Large intestine (tissue), 12 donors: ENCODE measurements around the gene AHCYL1. TPM values are rescaled to one million over a fixed set of nuclear protein-coding genes. Genes with fewer than 3 reads are reported as not detected.

Source experiments
- DNase-seq, 2 donors: peaks; one replicate each; pipeline versions ENCODE4 v3.0.0 to v3.0.0-alpha.2; 2013
- H3K27ac ChIP-seq: one replicate; pipeline ENCODE4 v1.5.1; 2013; ENCODE audit warnings: low read length
- H3K27me3 ChIP-seq: 2 replicates; pipeline ENCODE4 v1.6.1; 2013; ENCODE audit warnings: low read length; ENCODE audit not compliant: control insufficient read depth, insufficient read depth
- H3K36me3 ChIP-seq: 2 replicates; pipeline ENCODE4 v1.6.1; 2013; ENCODE audit warnings: low read length; ENCODE audit not compliant: control insufficient read depth, insufficient read depth
- H3K4me1 ChIP-seq: one replicate; pipeline ENCODE4 v1.6.1; 2013; ENCODE audit warnings: low read length; ENCODE audit not compliant: control insufficient read depth, insufficient read depth
- H3K4me3 ChIP-seq: one replicate; pipeline ENCODE4 v1.5.1; 2013; ENCODE audit warnings: low read length
- H3K9me3 ChIP-seq: one replicate; pipeline ENCODE4 v1.6.1; 2013; ENCODE audit warnings: mild to moderate bottlenecking, low read depth, low read length, moderate library complexity; ENCODE audit not compliant: control insufficient read depth
- WGBS: methylation state at CpG from one replicate; pipeline ENCODE4 v1.1.5; 2013; ENCODE audit warnings: low lambda C conversion rate; ENCODE audit not compliant: insufficient coverage; 5-methylcytosine and 5-hydroxymethylcytosine counted together
- long read RNA-seq, 11 donors: transcript quantifications; one replicate each; lab custom pipeline, GENCODE V29; 2026
- polyA plus RNA-seq: library from polyadenylated mRNA; unstranded; fragments of 120-200 nt; gene quantifications from one replicate; pipeline ENCODE4 v1.2.1, GENCODE V29; 2013

The AHCYL1 gene
- polyA plus RNA-seq = 89.3 TPM
- long read RNA-seq, donor 1, full-length matches to known transcripts = 22 of 22 reads
- long read RNA-seq, donor 1, partial matches to known transcripts = 0 of 22 reads
- long read RNA-seq, donor 1, other reads (novel, unspliced or antisense) = 0 of 22 reads
- long read RNA-seq, donor 2, full-length matches to known transcripts = 30 of 30 reads
- long read RNA-seq, donor 2, partial matches to known transcripts = 0 of 30 reads
- long read RNA-seq, donor 2, other reads (novel, unspliced or antisense) = 0 of 30 reads
- long read RNA-seq, donor 3 = 0 reads
- long read RNA-seq, donor 4, full-length matches to known transcripts = 3 of 3 reads
- long read RNA-seq, donor 4, partial matches to known transcripts = 0 of 3 reads
- long read RNA-seq, donor 4, other reads (novel, unspliced or antisense) = 0 of 3 reads
- long read RNA-seq, donor 5, full-length matches to known transcripts = 10 of 16 reads
- long read RNA-seq, donor 5, partial matches to known transcripts = 6 of 16 reads
- long read RNA-seq, donor 5, other reads (novel, unspliced or antisense) = 0 of 16 reads
- long read RNA-seq, donor 6, full-length matches to known transcripts = 33 of 44 reads
- long read RNA-seq, donor 6, partial matches to known transcripts = 11 of 44 reads
- long read RNA-seq, donor 6, other reads (novel, unspliced or antisense) = 0 of 44 reads
- long read RNA-seq, donor 7, full-length matches to known transcripts = 8 of 8 reads
- long read RNA-seq, donor 7, partial matches to known transcripts = 0 of 8 reads
- long read RNA-seq, donor 7, other reads (novel, unspliced or antisense) = 0 of 8 reads
- long read RNA-seq, donor 8, full-length matches to known transcripts = 28 of 28 reads
- long read RNA-seq, donor 8, partial matches to known transcripts = 0 of 28 reads
- long read RNA-seq, donor 8, other reads (novel, unspliced or antisense) = 0 of 28 reads
- long read RNA-seq, donor 9, full-length matches to known transcripts = 21 of 21 reads
- long read RNA-seq, donor 9, partial matches to known transcripts = 0 of 21 reads
- long read RNA-seq, donor 9, other reads (novel, unspliced or antisense) = 0 of 21 reads
- long read RNA-seq, donor 10, full-length matches to known transcripts = 27 of 27 reads
- long read RNA-seq, donor 10, partial matches to known transcripts = 0 of 27 reads
- long read RNA-seq, donor 10, other reads (novel, unspliced or antisense) = 0 of 27 reads
- long read RNA-seq, donor 11, full-length matches to known transcripts = 19 of 71 reads
- long read RNA-seq, donor 11, partial matches to known transcripts = 52 of 71 reads
- long read RNA-seq, donor 11, other reads (novel, unspliced or antisense) = 0 of 71 reads

DNA sequence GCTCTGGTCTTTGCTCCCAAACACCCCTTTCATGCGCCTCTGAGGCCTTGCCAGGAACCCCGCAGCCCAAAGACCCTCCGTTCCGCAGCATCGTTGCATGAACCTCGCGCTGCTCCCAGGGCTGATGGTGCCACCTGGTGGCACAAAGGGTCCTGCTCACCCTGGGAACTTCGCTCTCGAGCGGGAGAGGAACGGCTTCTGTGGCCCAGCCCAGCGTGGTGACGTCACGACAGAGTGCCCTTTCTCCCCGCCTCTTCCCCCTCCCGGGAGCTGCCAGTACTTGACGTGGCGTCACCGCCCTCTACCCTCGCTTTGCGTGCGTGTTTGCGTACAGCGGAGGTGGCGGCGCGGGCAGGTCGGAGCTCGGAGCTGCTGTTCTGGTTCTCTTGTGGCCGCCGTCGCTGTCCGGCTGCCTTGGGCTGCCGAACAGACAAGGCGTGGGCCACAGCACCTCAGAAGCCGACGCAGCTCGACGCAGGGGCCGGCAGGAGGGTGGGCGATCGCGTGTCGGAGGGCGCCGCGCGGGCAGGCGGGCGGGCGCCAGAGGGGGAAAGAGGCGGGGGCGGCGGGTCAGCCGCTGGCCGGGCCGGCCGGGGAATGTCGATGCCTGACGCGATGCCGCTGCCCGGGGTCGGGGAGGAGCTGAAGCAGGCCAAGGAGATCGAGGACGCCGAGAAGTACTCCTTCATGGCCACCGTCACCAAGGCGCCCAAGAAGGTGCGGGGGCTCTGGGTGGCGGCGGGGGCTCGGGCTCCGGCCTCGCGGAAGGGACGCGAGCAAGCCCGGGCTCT is at the start of gene AHCYL1:
Gene AHCYL1, plus strand, starts transcription at position 310 of the 791 bp plus-strand sequence. Its CDS starts 288 bp downstream, at position 598.
- no CpG with 5 or more reads among the region's 79 CpGs for whole genome bisulfite sequencing
- peaks cover 4% of the 10 kb centered on the region for H3K36me3 ChIP-seq
- H3K9me3 ChIP-seq = no peaks in the 10 kb centered on the region
- H3K27ac ChIP-seq = peak within 1 kb of the TSS; percentile 85
- peak within 1 kb of the TSS; percentile 93 for H3K4me3 ChIP-seq
- no peaks in the 10 kb centered on the region for H3K27me3 ChIP-seq
- peaks cover 15% of the 10 kb centered on the region for H3K4me1 ChIP-seq
- DNase-seq = peak; percentile 99

DNA sequence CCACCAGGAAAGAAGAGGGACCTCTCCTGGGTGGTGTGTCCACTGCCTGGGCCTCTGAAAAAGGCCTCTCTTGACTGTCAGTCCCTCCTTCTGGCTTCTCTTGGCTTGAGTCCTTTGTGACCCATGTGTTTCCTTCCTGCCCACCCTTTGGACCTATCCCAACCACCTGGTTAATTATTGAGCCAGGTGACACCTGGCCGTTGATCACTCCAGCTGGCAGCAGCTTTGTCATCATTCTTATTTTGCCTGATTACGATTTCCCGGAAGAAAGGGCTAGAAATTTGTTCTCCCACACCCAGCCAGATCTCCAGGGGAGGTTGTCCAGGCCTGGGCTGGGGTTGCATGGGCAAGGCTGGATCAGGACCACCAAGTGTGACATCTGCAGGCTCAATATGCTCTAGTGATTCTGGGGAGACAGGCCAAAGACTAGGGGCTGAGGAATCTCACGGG is 49.1 kb upstream of the AHCYL1 start:
- WGBS = no CpG with 5 or more reads among the region's 4 CpGs

DNA sequence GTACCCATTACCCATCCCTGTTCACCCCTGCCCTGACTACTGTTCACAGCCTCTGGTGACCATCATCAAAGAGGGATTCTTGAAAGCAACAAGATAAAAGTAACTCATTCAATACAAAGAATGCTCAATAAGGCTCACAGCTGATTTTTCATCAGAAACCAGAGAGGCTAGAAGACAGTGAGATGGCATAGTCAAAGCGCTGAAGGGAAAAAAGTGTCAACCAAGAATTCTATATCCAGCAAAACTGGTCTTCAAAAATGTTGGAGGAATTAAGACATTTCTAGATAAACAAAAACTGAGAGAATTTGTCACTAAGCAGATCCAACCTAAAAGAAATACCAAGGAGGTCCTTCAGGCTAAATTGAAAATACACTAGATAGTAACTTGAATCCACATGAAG is 46.8 kb upstream of the AHCYL1 start:
- Histone ChIP-seq H3K9me3 (peaks cover 30% of the 10 kb centered on the region), H3K4me1 (peaks cover 28% of the 10 kb centered on the region), H3K27ac (no peak overlapping the region), H3K36me3 (no peaks in the 10 kb centered on the region), H3K27me3 (no peaks in the 10 kb centered on the region), H3K4me3 (no peak overlapping the region)
- WGBS = 100% methylated on average over 1 of the region's 1 CpG
- DNase-seq = no peak

More for the DNA sequence above, 49.1 kb upstream of the AHCYL1 start:
- Histone ChIP-seq H3K27me3 (no peaks in the 10 kb centered on the region), H3K4me3 (no peak overlapping the region), H3K4me1 (peaks cover 45% of the 10 kb centered on the region), H3K36me3 (no peaks in the 10 kb centered on the region), H3K9me3 (peaks cover 30% of the 10 kb centered on the region), H3K27ac (peak overlapping the region; percentile 82)
- DNase-seq = peak; percentile 95 to 97

DNA sequence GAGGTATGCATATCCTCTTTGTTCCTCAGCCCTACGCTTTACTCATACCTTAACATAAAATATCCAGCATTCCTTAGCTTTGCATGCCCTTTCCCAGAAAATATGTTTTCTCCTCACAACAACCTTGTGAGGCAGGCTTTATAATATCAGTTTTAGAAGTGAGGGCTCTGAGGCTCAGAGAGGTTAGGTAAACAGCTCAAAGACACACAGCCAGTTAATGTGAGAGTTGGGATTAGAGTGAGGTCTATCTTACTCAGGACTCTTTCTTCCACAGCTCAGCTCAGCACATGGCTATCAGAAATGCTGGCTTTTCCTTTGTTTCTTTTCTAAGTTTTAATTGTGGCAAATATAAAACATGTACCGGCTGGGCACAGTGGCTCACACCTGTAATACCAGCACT is 46.0 kb upstream of the AHCYL1 start:
- Histone ChIP-seq H3K27ac (no peak overlapping the region), H3K36me3 (no peaks in the 10 kb centered on the region), H3K27me3 (no peaks in the 10 kb centered on the region), H3K4me1 (peaks cover 26% of the 10 kb centered on the region), H3K4me3 (no peak overlapping the region), H3K9me3 (peaks cover 30% of the 10 kb centered on the region)
- WGBS = no CpG with 5 or more reads among the region's 2 CpGs
- DNase-seq = no peak

- no peak for DNase-seq
- no CpG with 5 or more reads among the region's 2 CpGs for WGBS
- Histone ChIP-seq H3K27ac (no peak overlapping the region), H3K4me3 (no peak overlapping the region), H3K4me1 (no peaks in the 10 kb centered on the region), H3K9me3 (peaks cover 18% of the 10 kb centered on the region), H3K27me3 (no peaks in the 10 kb centered on the region), H3K36me3 (no peaks in the 10 kb centered on the region)
Observed at GRCh38 chr1:109942434-109942833, 42.1 kb upstream of the AHCYL1 start.

DNA sequence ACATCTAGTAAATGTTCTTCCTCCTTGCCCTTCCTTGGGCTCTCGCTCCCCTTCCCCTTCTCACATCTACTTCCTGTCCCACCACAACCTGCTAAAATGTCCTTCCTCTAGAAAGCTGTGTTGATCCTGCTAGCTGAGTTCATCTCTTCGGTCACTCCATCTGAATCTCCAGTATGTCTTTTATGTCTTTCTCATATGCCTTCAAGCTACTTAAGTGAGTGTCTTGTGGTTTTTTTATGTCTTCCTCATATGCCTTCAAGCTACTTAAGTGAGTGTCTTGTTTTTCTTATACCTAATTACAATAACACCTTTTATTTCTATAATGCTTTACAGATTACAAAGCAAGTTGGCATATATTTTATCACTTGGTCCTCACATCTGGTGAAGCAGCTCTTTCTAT is 40.0 kb upstream of the AHCYL1 start:
- WGBS = 93% methylated on average over 2 of the region's 2 CpGs

DNA sequence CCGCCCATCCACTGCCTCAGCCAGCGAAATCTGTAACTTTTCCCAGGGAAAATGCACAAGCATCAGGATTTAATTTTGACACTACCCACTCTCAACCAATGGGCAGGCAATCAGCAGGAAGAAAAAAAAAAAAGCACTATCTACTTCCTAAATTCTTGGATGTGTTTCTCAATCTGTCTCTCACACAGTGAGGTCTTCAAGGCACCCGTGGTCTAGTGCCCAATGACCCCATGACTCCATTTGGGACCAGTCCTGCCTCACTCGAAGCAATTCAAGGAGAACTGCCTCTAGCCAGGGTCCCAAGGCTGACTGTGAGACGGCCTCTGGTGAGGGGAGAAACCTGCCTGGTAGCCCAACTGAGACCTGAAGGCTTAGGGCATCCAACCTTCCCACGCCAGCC is 38.1 kb upstream of the AHCYL1 start:
- Histone ChIP-seq H3K27me3 (no peaks in the 10 kb centered on the region), H3K4me1 (peaks cover 15% of the 10 kb centered on the region), H3K36me3 (no peaks in the 10 kb centered on the region), H3K27ac (no peak overlapping the region), H3K4me3 (no peak overlapping the region), H3K9me3 (no peaks in the 10 kb centered on the region)
- no CpG with 5 or more reads among the region's 6 CpGs for WGBS
- DNase-seq = no peak

More for the DNA sequence above, 40.0 kb upstream of the AHCYL1 start:
- Histone ChIP-seq H3K9me3 (no peaks in the 10 kb centered on the region), H3K4me1 (peaks cover 15% of the 10 kb centered on the region), H3K36me3 (no peaks in the 10 kb centered on the region), H3K27ac (no peak overlapping the region), H3K27me3 (no peaks in the 10 kb centered on the region), H3K4me3 (no peak overlapping the region)
- DNase-seq = no peak

GRCh38 chr1:109947582-109948284 is 36.8 kb upstream of the AHCYL1 start:
- Histone ChIP-seq H3K4me1 (peaks cover 15% of the 10 kb centered on the region), H3K9me3 (no peaks in the 10 kb centered on the region), H3K36me3 (no peaks in the 10 kb centered on the region), H3K27ac (peak overlapping the region; percentile 32), H3K27me3 (no peaks in the 10 kb centered on the region), H3K4me3 (no peak overlapping the region)
- DNase-seq = peak in 1 of 2 donors; percentile 33
- whole genome bisulfite sequencing = 60% methylated on average over 2 of the region's 10 CpGs

DNA sequence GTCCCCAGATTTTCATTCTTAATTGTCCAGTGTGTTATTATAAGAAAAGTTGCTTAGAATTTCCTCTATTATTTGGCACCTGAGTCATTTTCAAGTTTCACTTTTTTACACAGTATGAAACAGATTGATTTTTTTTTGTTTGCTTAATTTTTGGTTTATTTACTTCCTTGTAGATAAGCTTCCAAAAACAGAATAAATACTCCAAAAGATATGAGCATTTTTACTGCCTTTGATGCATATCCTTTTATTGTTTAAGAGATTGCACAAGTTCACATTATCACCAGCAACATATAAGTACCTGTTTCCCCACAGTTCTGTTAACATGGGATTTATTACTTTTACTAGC is 36.3 kb upstream of the AHCYL1 start:
- H3K9me3 ChIP-seq = no peaks in the 10 kb centered on the region
- H3K4me1 ChIP-seq = peaks cover 18% of the 10 kb centered on the region
- H3K36me3 ChIP-seq = no peaks in the 10 kb centered on the region
- H3K27ac ChIP-seq = peak overlapping the region; percentile 32
- no peaks in the 10 kb centered on the region for H3K27me3 ChIP-seq
- H3K4me3 ChIP-seq = no peak overlapping the region
- DNase-seq = peak in 1 of 2 donors; percentile 72
